ENCODE results near the gene STIM1. TPM values are rescaled to one million over a fixed set of nuclear protein-coding genes. Genes with fewer than 3 reads are reported as not detected.
"Not testable (repeated sequence)": the region's sequence is repeated elsewhere in the genome, so short reads cannot be mapped to it uniquely, and the experiment has no call there.

Gene STIM1
- total RNA-seq, 1 experiment from 2014 or later, result 28.3 TPM

DNA sequence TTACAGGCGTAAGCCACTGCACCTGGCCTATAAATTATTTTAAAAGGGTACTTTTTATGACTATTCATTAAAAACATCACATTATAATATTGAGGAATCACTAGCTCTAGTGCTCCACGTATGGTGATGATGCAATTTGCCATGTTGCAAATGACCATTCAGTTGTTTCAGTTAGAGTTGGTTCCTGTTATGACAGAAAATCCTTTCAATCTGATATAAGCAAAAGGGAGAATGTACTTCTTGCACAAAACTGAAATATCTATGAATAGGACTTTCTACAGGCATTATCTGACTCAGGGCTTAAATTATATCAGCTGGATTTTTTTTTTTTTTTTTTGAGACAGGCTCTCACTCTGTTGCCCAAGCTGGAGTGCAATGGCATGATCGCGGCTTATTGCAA is 193.5 kb downstream of the STIM1 start:
- H3K9me2 ChIP-seq (ENCODE audit: insufficient read depth), result no peaks in the 10 kb centered on the region
- no peaks in the 10 kb centered on the region for H4K20me1 ChIP-seq (ENCODE audit: insufficient read depth)
- no peaks in the 10 kb centered on the region for H3K79me2 ChIP-seq (ENCODE audit: low read depth)
- H3K27ac ChIP-seq, result no peak overlapping the region
- CTCF ChIA-PET, result no interaction called here
- no peak overlapping the region for H3K4me2 ChIP-seq
- no peak for DNase-seq
- no peaks in the 10 kb centered on the region for H3K36me3 ChIP-seq (ENCODE audit: low read depth)
- TF ChIP-seq, protein P1, sequence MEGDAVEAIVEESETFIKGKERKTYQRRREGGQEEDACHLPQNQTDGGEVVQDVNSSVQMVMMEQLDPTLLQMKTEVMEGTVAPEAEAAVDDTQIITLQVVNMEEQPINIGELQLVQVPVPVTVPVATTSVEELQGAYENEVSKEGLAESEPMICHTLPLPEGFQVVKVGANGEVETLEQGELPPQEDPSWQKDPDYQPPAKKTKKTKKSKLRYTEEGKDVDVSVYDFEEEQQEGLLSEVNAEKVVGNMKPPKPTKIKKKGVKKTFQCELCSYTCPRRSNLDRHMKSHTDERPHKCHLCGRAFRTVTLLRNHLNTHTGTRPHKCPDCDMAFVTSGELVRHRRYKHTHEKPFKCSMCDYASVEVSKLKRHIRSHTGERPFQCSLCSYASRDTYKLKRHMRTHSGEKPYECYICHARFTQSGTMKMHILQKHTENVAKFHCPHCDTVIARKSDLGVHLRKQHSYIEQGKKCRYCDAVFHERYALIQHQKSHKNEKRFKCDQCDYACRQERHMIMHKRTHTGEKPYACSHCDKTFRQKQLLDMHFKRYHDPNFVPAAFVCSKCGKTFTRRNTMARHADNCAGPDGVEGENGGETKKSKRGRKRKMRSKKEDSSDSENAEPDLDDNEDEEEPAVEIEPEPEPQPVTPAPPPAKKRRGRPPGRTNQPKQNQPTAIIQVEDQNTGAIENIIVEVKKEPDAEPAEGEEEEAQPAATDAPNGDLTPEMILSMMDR (conservative IDR thresholded peaks at IDR 0.05), result no peak
- TF ChIP-seq EZH2 (IDR thresholded peaks at IDR 0.05; ENCODE audit: low read depth), result no peak
- H3K4me3 ChIP-seq, result no peak overlapping the region
- POLR2A ChIA-PET (ENCODE audit: unreplicated experiment), result no interaction called here
- H3K9me3 ChIP-seq (ENCODE audit: insufficient read depth, low read depth), result no peaks in the 10 kb centered on the region
- intact Hi-C loops (cut with micrococcal nuclease; ENCODE audit: unreplicated experiment), result no loop called here
- no peak overlapping the region for H2AFZ ChIP-seq
- no peaks in the 10 kb centered on the region for H3K27me3 ChIP-seq (ENCODE audit: insufficient read depth, low read depth)
- no TSS peak for BruUV-seq (replicated peaks)
- H3K4me1 ChIP-seq (replicated peaks; ENCODE audit: insufficient read depth), result no peaks in the 10 kb centered on the region
- no peaks in the 10 kb centered on the region for H3F3A ChIP-seq (ENCODE audit: insufficient read depth, low read depth)

DNA sequence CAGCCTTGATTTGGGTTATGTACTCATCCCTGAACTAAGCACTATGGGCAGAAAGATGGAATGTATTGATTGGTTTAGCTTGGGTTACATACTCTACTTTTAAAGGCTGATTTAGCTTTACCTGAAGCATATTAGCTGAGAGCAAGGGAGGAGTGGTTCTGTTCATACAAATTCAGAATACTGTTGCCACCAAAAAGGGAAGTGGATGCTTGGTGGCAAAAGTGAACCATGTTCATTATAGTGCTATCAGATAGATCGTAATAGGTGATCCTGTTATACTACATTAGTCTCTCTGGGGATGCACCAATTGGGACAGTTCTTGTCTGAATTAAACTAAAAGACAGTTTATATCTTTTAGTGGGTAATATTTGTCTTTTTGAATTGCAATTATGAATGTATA is 194.7 kb downstream of the STIM1 start:
- ChIA-PET CTCF (no interaction called here), POLR2A (ENCODE audit: unreplicated experiment) (no interaction called here)
- H3F3A ChIP-seq (ENCODE audit: insufficient read depth, low read depth), result no peaks in the 10 kb centered on the region
- H3K4me1 ChIP-seq (replicated peaks; ENCODE audit: insufficient read depth), result no peaks in the 10 kb centered on the region
- H3K9me3 ChIP-seq (ENCODE audit: insufficient read depth, low read depth), result no peaks in the 10 kb centered on the region
- no peak overlapping the region for H2AFZ ChIP-seq
- H3K9me2 ChIP-seq (ENCODE audit: insufficient read depth), result no peaks in the 10 kb centered on the region
- H3K27ac ChIP-seq, result no peak overlapping the region
- no peak overlapping the region for H3K4me3 ChIP-seq
- no peaks in the 10 kb centered on the region for H3K36me3 ChIP-seq (ENCODE audit: low read depth)
- TF ChIP-seq, protein P1 (conservative IDR thresholded peaks at IDR 0.05), result no peak
- TF ChIP-seq EZH2 (IDR thresholded peaks at IDR 0.05; ENCODE audit: low read depth), result no peak
- DNase-seq, result no peak
- BruUV-seq (replicated peaks), result no TSS peak
- no peak overlapping the region for H3K4me2 ChIP-seq
- no peaks in the 10 kb centered on the region for H4K20me1 ChIP-seq (ENCODE audit: insufficient read depth)
- no peaks in the 10 kb centered on the region for H3K27me3 ChIP-seq (ENCODE audit: insufficient read depth, low read depth)
- intact Hi-C loops (cut with micrococcal nuclease; ENCODE audit: unreplicated experiment), result no loop called here
- no peaks in the 10 kb centered on the region for H3K79me2 ChIP-seq (ENCODE audit: low read depth)

GRCh38 chr11:4053200-4053599 is 197.7 kb downstream of the STIM1 start:
- H3K79me2 ChIP-seq (ENCODE audit: low read depth); H3K9me2 ChIP-seq (ENCODE audit: insufficient read depth); H2AFZ ChIP-seq; H3K27ac ChIP-seq; H4K20me1 ChIP-seq (ENCODE audit: insufficient read depth); H3K4me1 ChIP-seq (replicated peaks; ENCODE audit: insufficient read depth); H3K9me3 ChIP-seq (ENCODE audit: insufficient read depth, low read depth); CTCF ChIA-PET; H3K4me2 ChIP-seq; POLR2A ChIA-PET (ENCODE audit: unreplicated experiment); BruUV-seq (replicated peaks); intact Hi-C loops (cut with micrococcal nuclease; ENCODE audit: unreplicated experiment); H3K27me3 ChIP-seq (ENCODE audit: insufficient read depth, low read depth); H3F3A ChIP-seq (ENCODE audit: insufficient read depth, low read depth); DNase-seq; H3K4me3 ChIP-seq; H3K36me3 ChIP-seq (ENCODE audit: low read depth): not testable (repeated sequence)

- H3K79me2 ChIP-seq (ENCODE audit: low read depth), result no peaks in the 10 kb centered on the region
- no peaks in the 10 kb centered on the region for H3K9me2 ChIP-seq (ENCODE audit: insufficient read depth)
- no TSS peak for BruUV-seq (replicated peaks)
- DNase-seq, result no peak
- no peak overlapping the region for H3K4me2 ChIP-seq
- ChIA-PET CTCF (no interaction called here), POLR2A (ENCODE audit: unreplicated experiment) (no interaction called here)
- H2AFZ ChIP-seq, result no peak overlapping the region
- no peaks in the 10 kb centered on the region for H4K20me1 ChIP-seq (ENCODE audit: insufficient read depth)
- no peaks in the 10 kb centered on the region for H3K9me3 ChIP-seq (ENCODE audit: insufficient read depth, low read depth)
- H3K27me3 ChIP-seq (ENCODE audit: insufficient read depth, low read depth), result no peaks in the 10 kb centered on the region
- no peak overlapping the region for H3K27ac ChIP-seq
- intact Hi-C loops (cut with micrococcal nuclease; ENCODE audit: unreplicated experiment), result no loop called here
- H3K4me3 ChIP-seq, result no peak overlapping the region
- no peaks in the 10 kb centered on the region for H3K36me3 ChIP-seq (ENCODE audit: low read depth)
- H3K4me1 ChIP-seq (replicated peaks; ENCODE audit: insufficient read depth), result no peaks in the 10 kb centered on the region
- H3F3A ChIP-seq (ENCODE audit: insufficient read depth, low read depth), result no peaks in the 10 kb centered on the region
- TF ChIP-seq, protein P1 (conservative IDR thresholded peaks at IDR 0.05), result no peak
- no peak for TF ChIP-seq EZH2 (IDR thresholded peaks at IDR 0.05; ENCODE audit: low read depth)
Observed at GRCh38 chr11:4054643-4055042, 199.2 kb downstream of the STIM1 start.
